Activated T-cell treated with anti-CD3 and anti-CD28 coated beads, Interleukin-2, amount 50 U/mL, for 4 hours (primary cell): ENCODE measurements around the gene CYP24A1. TPM values are rescaled to one million over a fixed set of nuclear protein-coding genes. Genes with fewer than 3 reads are reported as not detected.

Experiments used
- ATAC-seq, 2 donors: fragments of 200-7000 bp; cut with Tn5 transposase; one replicate each; pipeline ENCODE4 v1.10.0; 2021
- DNase-seq: peaks from one replicate; pipeline ENCODE4 v3.0.0-alpha.2; 2020
- H3K27me3 Mint-ChIP-seq: one replicate; pipeline ENCODE4 v1.8.0; 2021; ENCODE audit warnings: low read depth, mixed read lengths
- H3K36me3 Mint-ChIP-seq: one replicate; pipeline ENCODE4 v1.8.0; 2022; ENCODE audit warnings: mixed read lengths; ENCODE audit not compliant: insufficient read depth
- H3K4me1 Mint-ChIP-seq: one replicate; pipeline ENCODE4 v1.8.0; 2021; ENCODE audit warnings: low read depth, mixed read lengths
- H3K4me3 Mint-ChIP-seq: one replicate; pipeline ENCODE4 v1.8.0; 2021; ENCODE audit warnings: mild to moderate bottlenecking, moderate library complexity, mixed read lengths
- H3K9me3 Mint-ChIP-seq: one replicate; pipeline ENCODE4 v1.8.0; 2021; ENCODE audit warnings: mixed read lengths
- total RNA-seq, 3 donors: library from RNA; stranded (reverse); gene quantifications; one replicate each; pipeline ENCODE4 v1.2.1, GENCODE V29; 2021

CYP24A1 gene
- total RNA-seq, 3 donors from 2014 or later: not detected

DNA sequence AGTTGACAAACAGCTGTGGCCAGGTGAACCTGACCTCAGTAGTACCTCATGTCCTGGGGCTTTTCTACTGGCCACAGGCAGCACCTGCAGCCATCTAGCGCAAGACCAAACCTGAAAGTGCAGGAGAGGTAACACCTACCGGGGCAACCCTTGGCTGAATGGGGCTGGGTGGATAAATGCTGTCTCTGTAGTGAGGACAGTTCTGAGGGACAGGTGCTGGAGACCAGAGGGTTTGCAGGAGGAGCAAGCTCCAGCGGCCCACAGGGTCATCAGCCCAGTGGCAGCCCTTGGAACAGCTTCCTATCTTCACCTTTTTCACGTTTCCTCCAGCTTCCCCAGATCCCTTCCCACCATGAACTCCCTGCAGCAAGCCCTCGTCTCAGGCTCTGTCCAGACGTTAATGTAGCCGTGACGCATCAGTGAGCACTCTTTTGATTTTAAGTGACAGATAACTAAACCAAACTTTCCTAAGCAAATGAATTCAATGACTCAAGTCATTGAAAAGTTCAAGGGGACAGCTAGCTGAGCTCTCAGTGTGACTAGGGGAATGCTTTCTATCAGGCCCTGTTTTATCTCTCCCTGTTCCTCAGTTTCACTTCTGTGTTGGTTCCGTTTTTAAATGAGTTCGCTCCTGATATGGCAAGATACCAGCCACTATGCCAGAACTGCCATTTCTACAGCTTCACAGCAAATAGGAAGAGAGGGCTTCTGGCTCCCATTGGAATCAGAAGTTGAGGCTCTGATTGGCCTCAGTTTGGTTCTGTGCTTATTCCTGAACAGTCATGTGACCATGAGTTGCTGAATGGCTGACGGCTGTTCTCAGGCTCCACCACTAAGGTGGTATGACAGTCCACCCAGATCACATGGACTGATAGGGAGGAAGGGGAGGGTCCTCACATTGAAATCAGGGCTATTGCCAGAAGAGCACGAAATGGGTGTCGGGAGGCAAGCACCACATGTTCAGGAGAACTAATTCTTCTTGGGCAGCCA lies 22.0 kb upstream of the CYP24A1 start:
- H3K4me1 Mint-ChIP-seq: no peaks in the 10 kb centered on the region
- H3K4me3 Mint-ChIP-seq: no peak overlapping the region
- H3K36me3 Mint-ChIP-seq: no peaks in the 10 kb centered on the region
- H3K27me3 Mint-ChIP-seq: no peaks in the 10 kb centered on the region
- H3K9me3 Mint-ChIP-seq: no peaks in the 10 kb centered on the region
- DNase-seq (no peak), ATAC-seq (no peak)

DNA sequence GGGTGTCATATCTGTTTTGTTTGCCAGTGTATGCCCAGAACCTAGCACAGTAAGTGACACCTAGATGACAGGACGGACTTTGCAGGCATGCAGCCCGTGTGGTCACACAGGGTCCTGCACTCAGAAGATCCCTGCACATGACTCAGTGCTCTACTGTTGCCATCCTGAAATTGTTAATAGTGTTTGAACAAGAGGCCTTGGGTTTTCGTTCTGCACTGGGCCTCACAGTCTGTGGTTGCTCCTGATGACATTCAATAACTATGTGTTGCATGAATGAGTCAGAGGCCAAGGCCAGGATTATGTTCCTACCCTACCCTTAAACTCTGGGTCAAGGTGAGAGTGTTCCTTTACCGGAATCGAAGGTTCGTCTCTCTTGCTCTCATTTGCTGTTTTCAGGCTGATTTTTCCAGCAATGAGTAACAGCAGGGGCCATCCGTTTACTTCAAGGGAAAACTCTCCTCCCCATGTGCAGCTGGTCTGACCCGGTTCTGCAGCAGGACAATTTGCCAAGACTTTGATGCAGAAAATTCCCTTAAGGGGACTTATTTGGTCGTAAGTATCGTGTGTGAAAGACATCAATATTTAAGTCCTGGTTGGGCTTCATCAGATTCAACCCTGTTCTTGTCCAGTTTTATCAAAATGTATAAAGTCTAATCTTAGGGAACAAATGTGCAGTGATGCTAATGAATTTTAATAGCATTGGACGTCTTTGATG lies 21.1 kb upstream of the CYP24A1 start:
- ATAC-seq (peak in 1 of 2 donors; percentile 34), DNase-seq (no peak)
- Mint-ChIP-seq H3K4me1 (no peaks in the 10 kb centered on the region), H3K4me3 (no peak overlapping the region), H3K36me3 (no peaks in the 10 kb centered on the region), H3K9me3 (no peaks in the 10 kb centered on the region), H3K27me3 (no peaks in the 10 kb centered on the region)

DNA sequence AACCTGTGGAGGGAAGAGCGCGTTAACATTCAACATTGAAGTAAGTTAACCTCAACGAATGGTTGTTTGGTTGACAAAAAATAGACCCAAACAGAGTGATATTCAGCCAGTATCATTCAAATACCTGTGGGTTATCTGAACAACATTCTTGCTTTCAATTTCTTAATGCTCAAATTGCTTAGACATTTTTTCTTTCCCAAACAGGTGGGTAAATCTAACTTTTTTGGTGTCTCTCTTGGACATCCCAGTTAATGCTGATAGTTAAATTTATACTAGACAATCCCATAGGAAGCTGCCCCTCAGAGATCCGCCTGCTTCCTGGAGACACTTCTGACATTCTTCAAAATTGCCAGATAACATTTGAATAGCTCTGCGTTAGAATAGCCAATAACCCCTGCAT lies 20.0 kb upstream of the CYP24A1 start:
- Mint-ChIP-seq H3K27me3 (no peaks in the 10 kb centered on the region), H3K4me1 (no peaks in the 10 kb centered on the region), H3K4me3 (no peak overlapping the region), H3K9me3 (no peaks in the 10 kb centered on the region), H3K36me3 (no peaks in the 10 kb centered on the region)
- ATAC-seq (no peak), DNase-seq (no peak)

DNA sequence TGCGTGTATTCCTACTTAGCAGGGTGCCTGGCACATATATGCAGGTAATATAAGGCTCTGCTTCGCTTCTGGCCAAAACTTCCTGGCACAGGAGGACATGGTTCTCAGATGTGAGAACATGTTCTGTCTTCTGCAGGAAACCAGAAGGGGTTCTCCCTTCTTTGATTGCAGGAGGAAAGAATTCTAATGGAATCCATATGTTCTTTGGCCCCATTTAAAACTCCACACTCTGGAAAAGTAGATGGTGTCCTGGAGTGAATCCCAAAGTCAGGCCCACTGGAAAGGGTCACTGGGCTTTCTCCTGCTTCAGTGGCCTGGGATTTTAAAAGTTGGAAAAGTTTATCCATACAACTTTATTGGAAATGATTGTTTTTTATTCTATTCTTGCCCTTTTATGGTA lies 16.4 kb upstream of the CYP24A1 start:
- peaks cover 7% of the 10 kb centered on the region for H3K27me3 Mint-ChIP-seq
- no peaks in the 10 kb centered on the region for H3K4me1 Mint-ChIP-seq
- no peak overlapping the region for H3K4me3 Mint-ChIP-seq
- H3K9me3 Mint-ChIP-seq: no peaks in the 10 kb centered on the region
- H3K36me3 Mint-ChIP-seq: no peaks in the 10 kb centered on the region
- DNase-seq: no peak
- no peak for ATAC-seq

DNA sequence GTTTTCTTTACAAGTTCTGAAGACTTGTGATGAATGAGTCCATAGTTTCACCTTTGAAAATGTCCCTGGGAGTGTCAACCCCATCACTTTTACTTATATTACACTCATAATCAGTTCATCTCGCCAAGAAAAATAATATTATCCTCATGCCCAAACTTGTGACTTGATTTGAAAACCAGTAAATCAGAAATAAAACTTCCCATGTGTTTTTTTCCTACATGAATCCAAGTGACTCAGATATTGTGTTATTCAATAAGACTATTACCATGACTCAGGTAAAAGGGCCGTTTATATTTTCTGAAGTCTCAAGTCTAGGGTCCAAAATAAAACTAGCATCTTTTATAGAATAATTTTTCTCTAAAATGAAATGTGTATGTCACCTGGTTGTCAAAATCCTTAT lies 15.8 kb upstream of the CYP24A1 start:
- no peak for ATAC-seq
- Mint-ChIP-seq H3K4me1 (no peaks in the 10 kb centered on the region), H3K4me3 (no peak overlapping the region), H3K9me3 (no peaks in the 10 kb centered on the region), H3K27me3 (peaks cover 13% of the 10 kb centered on the region), H3K36me3 (no peaks in the 10 kb centered on the region)
- DNase-seq: no peak

DNA sequence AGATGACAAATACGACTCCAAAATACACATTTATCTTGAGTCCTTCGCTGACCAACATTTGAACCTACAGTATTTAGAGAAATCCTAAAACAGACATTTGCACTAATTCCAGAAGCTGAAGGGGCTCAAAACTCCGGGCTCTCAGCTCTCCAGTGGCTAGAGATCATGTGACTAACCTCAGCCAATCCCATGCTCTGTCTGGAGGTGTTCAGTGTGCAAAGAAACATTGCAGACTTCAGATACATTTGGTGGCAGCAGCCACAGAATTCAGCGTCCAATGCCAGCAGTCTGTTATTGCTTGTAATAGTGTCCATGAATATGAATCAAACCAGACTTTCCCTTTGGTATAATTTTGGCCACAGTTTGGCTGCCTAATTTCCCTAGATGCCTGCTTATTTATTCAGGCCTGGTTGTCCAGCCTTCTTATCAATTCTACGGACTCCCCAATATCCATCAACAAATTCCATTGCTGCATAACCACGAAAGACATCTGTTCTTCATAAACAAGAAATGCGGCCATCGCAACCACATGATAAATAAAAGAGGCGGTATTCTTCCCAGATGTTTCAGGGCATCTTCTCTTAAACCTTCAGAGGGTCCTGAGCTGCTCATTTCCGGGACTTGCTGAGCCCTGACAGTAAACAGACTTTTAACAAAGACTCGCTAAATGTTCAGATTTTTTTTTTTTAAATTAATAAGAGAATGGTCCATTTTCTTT lies 14.5 kb upstream of the CYP24A1 start:
- Mint-ChIP-seq H3K4me1 (no peaks in the 10 kb centered on the region), H3K36me3 (no peaks in the 10 kb centered on the region), H3K9me3 (no peaks in the 10 kb centered on the region), H3K27me3 (peaks cover 19% of the 10 kb centered on the region), H3K4me3 (no peak overlapping the region)
- DNase-seq (no peak), ATAC-seq (no peak)

DNA sequence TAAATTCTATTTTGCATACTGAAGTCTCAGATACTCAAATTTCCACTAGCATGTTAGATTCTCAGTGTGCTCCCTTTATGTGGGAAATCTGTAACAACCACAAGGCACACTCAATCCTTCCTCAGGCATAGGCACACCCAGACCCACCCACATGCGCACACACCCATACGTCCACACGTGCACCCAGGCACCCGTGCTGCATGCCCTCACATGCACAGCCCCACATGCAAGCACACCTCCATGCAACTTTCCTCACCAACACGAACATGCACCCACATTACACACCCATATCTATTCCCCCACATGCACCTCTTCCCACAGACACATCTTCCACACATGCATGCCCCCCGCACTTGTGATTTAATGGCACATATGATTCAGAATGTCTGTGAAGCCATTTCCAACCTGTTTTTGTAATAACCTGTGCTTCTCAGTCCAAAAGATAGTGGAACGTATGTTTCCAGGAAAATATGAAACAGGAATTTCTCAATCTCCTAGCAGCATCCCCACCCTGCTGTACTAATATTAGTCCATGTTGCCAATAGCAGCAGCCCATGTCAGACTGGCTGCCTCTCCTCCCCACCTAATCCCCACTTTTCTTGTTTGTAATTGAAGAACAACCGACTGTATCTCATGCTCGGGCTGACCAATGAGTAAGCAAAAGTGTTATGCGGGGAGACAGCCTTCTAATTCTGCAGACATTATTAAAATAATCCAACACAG lies 11.3 kb upstream of the CYP24A1 start:
- H3K36me3 Mint-ChIP-seq: no peaks in the 10 kb centered on the region
- H3K4me1 Mint-ChIP-seq: no peaks in the 10 kb centered on the region
- no peaks in the 10 kb centered on the region for H3K9me3 Mint-ChIP-seq
- H3K4me3 Mint-ChIP-seq: no peak overlapping the region
- ATAC-seq (no peak), DNase-seq (no peak)
- H3K27me3 Mint-ChIP-seq: peaks cover 27% of the 10 kb centered on the region

DNA sequence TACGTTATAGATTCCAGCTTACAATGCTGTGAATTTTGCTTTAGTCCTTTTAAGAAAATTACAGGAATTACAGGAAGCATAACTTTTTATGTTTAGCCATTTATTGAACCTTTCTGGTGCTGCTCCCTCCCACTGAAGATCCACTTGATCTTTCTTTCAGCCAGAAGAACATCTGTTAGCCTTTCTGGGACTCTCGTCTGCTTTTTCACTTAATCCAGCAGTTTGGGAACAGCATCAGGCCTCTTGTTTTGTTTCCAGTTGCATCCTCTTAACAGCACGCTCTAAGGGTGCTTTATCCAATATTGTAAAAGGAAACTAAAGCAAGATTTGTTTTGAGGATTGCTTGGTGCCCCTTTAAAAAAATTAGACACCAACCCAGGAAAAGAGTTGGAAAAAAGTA lies 10.3 kb upstream of the CYP24A1 start:
- ATAC-seq (no peak), DNase-seq (no peak)
- Mint-ChIP-seq H3K9me3 (no peaks in the 10 kb centered on the region), H3K36me3 (no peaks in the 10 kb centered on the region), H3K27me3 (peaks cover 27% of the 10 kb centered on the region), H3K4me3 (no peak overlapping the region), H3K4me1 (no peaks in the 10 kb centered on the region)

DNA sequence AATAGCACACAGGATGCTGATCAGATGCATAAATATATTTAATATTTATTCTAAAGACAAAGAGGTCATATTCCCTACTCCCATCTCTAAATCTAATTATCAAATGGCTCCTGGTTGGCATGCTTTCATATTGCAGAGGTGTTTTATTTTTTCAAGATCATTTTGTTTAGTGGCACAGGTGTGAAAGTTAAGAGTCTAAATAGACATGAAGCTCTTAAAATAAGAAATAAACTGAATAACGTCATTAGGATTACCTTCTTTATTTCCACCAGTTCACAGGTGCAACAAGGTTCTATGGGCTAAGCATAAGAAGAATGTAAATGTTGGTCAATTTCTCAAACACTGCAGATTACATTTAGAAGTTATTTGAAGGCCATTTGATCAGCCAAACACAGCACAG lies 7.1 kb upstream of the CYP24A1 start:
- Mint-ChIP-seq H3K36me3 (no peaks in the 10 kb centered on the region), H3K27me3 (peaks cover 34% of the 10 kb centered on the region), H3K9me3 (no peaks in the 10 kb centered on the region), H3K4me3 (no peak overlapping the region), H3K4me1 (no peaks in the 10 kb centered on the region)
- ATAC-seq: no peak
- no peak for DNase-seq

DNA sequence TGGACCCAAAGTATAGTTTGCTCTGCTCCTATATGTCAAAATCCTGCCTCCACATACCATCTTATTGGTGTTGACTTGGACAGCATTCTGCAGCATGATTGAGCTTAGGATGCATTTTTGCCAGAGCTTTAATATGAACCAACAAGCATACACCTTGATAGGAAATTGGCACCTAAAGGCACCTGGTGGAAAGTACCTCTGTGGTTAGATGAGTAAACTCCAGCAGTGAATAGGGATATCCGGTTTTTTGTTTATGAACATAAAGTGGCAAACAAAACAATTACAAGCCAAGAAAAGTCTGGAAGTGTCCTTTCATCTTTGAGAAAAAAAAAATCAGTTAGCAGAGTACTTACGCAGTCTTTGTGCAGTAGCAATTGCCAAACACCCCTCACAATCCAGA lies 6.2 kb upstream of the CYP24A1 start:
- DNase-seq (no peak), ATAC-seq (no peak)
- no peaks in the 10 kb centered on the region for H3K4me1 Mint-ChIP-seq
- no peaks in the 10 kb centered on the region for H3K36me3 Mint-ChIP-seq
- H3K4me3 Mint-ChIP-seq: no peak overlapping the region
- peaks cover 33% of the 10 kb centered on the region for H3K27me3 Mint-ChIP-seq
- no peaks in the 10 kb centered on the region for H3K9me3 Mint-ChIP-seq

DNA sequence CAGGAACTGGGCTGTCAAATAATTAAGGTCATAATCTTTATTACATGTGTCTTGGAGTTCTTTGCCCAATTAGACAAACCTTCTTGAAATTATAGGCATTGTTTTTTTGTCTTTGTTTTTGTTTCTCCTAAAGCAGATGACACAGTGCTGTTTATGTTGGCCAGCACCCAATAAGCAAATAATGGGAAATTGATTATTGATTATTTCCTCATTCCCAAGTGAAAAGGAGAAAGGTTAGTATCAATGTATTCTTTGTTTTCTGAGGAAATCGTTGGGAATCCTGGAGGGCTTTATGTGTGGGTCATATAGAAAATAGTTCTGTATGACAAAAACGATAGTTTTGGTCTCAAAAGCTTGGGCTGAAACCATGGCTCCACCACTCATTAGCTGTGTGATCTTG lies 4.5 kb upstream of the CYP24A1 start:
- DNase-seq (no peak), ATAC-seq (no peak)
- H3K4me1 Mint-ChIP-seq: peaks cover 12% of the 10 kb centered on the region
- H3K9me3 Mint-ChIP-seq: no peaks in the 10 kb centered on the region
- peaks cover 37% of the 10 kb centered on the region for H3K27me3 Mint-ChIP-seq
- H3K4me3 Mint-ChIP-seq: no peak overlapping the region
- no peaks in the 10 kb centered on the region for H3K36me3 Mint-ChIP-seq

DNA sequence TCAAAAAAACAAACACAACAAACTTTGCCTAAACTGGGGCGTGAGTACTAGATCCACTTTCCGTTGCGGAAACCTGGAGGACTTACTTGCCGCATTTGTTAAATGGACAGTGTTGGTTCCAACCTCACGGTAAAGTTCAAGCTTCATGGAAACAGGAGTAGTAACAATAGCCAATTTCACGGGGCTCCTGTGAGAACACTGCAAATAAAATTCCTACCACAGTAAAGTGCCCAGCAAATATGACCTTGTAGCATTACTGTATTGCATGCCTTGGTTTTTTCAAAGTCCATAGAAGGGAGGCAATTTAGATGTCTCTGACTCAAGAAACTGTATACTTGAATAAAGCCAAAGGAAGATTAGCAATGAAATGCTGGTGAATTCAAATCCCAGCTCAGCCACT lies 3.6 kb upstream of the CYP24A1 start:
- Mint-ChIP-seq H3K36me3 (no peaks in the 10 kb centered on the region), H3K27me3 (peaks cover 40% of the 10 kb centered on the region), H3K4me3 (no peak overlapping the region), H3K4me1 (peaks cover 19% of the 10 kb centered on the region), H3K9me3 (no peaks in the 10 kb centered on the region)
- no peak for ATAC-seq
- DNase-seq: no peak

DNA sequence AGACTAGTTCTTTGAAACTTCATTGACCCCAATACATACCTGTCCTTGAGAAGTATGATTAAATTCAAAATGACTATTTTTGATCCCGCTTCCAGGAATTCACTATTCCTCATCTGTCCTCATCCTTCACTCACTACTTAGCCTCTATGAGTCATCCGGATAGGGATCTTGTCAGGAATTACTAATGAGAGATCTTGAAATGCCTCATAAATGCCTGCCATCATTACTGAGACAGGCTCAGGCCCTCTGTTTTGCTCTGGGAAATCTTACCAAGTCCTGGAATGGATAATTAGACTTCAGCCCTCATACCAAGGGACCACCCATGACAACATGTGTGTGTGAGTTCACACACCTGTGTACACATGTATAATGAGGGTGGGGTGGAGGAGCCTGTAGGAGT lies 2.8 kb upstream of the CYP24A1 start:
- Mint-ChIP-seq H3K4me3 (no peak overlapping the region), H3K4me1 (peaks cover 20% of the 10 kb centered on the region)

More for the DNA sequence above, 2.8 kb upstream of the CYP24A1 start:
- no peaks in the 10 kb centered on the region for H3K36me3 Mint-ChIP-seq
- H3K9me3 Mint-ChIP-seq: no peaks in the 10 kb centered on the region
- no peak for DNase-seq
- ATAC-seq: no peak
- H3K27me3 Mint-ChIP-seq: peaks cover 47% of the 10 kb centered on the region
